HG02981 (cell line): Measurements from ENCODE around the gene SMYD3.
"Not testable (repeated sequence)": the region's sequence is repeated elsewhere in the genome, so short reads cannot be mapped to it uniquely, and the experiment has no call there.

Experiments used
- ATAC-seq: cut with Tn5 transposase; IDR thresholded peaks from one replicate; pipeline ENCODE4 v1.9.1; 2021; ENCODE audit warnings: mild to moderate bottlenecking, moderate library complexity; ENCODE audit not compliant: unreplicated experiment

SMYD3 gene

GRCh38 chr1:245714027-245714426 is 793.1 kb downstream of the SMYD3 start:
- ATAC-seq, result not testable (repeated sequence)

GRCh38 chr1:245710961-245711903 is 795.8 kb downstream of the SMYD3 start:
- ATAC-seq, result no peak

GRCh38 chr1:245707941-245708340 is 799.1 kb downstream of the SMYD3 start:
- ATAC-seq, result no peak

GRCh38 chr1:245704765-245705164 is 802.3 kb downstream of the SMYD3 start:
- ATAC-seq, result no peak

GRCh38 chr1:245704341-245704740 is 802.7 kb downstream of the SMYD3 start:
- ATAC-seq, result no peak

GRCh38 chr1:245702346-245702745 is 804.7 kb downstream of the SMYD3 start:
- no peak for ATAC-seq

GRCh38 chr1:245701631-245702030 is 805.4 kb downstream of the SMYD3 start:
- ATAC-seq, result no peak

GRCh38 chr1:245700631-245701030 is 806.4 kb downstream of the SMYD3 start:
- ATAC-seq, result no peak
